Islet of Langerhans (tissue), 1 donor: ENCODE results near the gene MKI67.

Experiments used
- FAIRE-seq: peaks from one replicate; lab custom pipeline; 2011; peaks lifted over from hg19 to GRCh38; lab: Jason Lieb, UNC

Gene MKI67

GRCh38 chr10:128064970-128065580 is 61.1 kb downstream of the MKI67 start:
- FAIRE-seq = no peak

- no peak for FAIRE-seq
These were observed 61.9 kb downstream of the MKI67 start for GRCh38 chr10:128064108-128064969.

- FAIRE-seq = no peak
These were observed 62.5 kb downstream of the MKI67 start for GRCh38 chr10:128063736-128064107.

GRCh38 chr10:128062881-128063563 is 63.2 kb downstream of the MKI67 start:
- no peak for FAIRE-seq

DNA sequence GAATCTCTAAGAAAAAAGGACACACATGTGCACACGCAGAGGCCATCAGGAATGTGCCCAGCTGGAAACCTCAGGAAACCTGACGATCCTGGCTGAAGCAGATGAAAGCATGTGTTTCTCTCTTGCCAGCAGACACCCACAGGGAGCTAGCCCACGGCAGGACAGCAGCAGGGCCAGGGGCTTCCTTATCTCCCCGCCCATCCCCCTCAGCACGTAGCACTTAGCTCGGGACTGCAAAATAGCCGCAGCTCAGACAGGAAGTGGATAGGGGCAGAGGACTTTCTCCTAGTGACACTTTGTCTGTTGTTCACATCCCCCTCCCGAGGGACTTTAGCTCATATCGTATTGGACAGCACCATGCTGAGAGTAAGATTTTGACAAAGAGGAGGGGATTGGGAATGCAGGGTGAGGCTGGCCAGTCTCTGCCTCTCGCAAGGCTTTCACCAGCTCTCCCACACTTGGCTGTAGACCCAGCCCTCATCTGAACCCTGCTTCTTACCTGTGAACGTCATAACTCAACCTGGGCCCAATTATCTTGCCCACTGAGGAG is 63.8 kb downstream of the MKI67 start:
- no peak for FAIRE-seq

GRCh38 chr10:128061306-128062300 is 64.6 kb downstream of the MKI67 start:
- FAIRE-seq = no peak

- FAIRE-seq = no peak
These were observed 65.6 kb downstream of the MKI67 start for GRCh38 chr10:128060341-128061250.

DNA sequence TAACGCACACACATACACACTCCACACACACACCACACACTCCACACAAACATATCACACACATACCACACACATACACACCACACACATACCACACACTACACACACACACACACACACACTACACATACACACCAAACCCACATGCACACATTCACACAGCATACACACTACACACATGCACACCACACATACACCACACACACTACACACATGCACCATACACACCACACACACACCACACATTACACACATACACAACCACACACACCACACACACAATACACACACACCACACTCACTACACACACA is 66.3 kb downstream of the MKI67 start:
- FAIRE-seq = no peak

- no peak for FAIRE-seq
These were observed 66.8 kb downstream of the MKI67 start for GRCh38 chr10:128059266-128059981.

DNA sequence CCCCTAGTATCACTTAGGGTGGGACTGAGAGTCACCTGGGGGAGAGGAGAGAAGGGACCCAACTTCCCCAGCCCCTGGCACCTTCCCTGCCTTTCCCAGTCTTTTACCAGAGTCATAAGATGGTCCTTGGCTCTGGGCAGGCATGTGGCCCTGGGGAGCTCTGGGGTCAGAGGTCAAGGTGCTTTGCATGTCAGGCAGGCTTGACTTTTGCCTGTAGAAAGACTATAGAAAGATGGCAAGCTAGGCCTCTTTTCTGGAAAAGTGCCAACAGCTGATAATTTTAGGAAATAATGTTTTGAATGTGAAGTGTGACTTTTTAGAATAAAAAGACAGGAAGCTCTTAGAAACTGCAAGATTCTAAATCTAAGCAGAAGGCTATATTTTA is 67.5 kb downstream of the MKI67 start:
- no peak for FAIRE-seq

GRCh38 chr10:128058106-128058749 is 68.0 kb downstream of the MKI67 start:
- FAIRE-seq = no peak

GRCh38 chr10:128056303-128057050 is 69.7 kb downstream of the MKI67 start:
- no peak for FAIRE-seq

DNA sequence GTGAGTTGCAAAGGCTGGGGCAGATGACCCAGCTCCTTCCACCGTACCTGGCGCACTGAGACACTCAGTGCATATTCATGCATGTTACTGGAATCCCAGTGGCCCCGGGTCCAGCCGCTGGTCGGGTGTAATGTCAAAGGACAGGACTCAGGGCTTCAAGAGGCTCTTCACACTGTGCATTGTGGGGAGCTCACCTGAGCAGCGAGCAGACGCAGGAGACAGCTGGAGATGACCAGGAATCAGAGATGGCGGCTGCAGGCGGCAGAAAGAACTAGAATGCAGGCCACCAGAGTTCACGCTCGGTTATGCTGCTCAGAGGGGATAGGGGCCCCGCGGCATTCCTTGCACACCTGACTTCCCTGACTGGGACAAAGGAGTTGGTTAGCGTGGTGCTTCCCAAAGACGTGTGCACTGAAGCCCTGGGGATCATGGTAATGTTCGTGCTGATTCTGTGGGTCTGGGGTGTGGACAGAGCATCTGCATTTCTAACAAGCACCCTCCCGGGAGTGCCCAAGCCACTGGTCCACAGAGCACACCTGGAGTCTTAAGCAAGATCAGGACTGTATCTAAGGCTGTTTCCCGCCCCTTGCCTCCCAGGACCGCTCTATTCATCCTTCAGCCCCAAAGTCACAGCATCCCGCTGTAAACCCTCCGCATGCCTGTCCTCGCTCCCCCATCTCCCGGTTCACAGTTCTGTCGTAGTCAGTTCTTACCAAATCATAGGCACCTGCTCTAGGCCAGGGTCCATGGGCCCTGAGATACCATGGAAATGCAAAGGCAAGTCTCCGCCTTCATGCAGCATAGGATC is 71.0 kb downstream of the MKI67 start:
- no peak for FAIRE-seq

DNA sequence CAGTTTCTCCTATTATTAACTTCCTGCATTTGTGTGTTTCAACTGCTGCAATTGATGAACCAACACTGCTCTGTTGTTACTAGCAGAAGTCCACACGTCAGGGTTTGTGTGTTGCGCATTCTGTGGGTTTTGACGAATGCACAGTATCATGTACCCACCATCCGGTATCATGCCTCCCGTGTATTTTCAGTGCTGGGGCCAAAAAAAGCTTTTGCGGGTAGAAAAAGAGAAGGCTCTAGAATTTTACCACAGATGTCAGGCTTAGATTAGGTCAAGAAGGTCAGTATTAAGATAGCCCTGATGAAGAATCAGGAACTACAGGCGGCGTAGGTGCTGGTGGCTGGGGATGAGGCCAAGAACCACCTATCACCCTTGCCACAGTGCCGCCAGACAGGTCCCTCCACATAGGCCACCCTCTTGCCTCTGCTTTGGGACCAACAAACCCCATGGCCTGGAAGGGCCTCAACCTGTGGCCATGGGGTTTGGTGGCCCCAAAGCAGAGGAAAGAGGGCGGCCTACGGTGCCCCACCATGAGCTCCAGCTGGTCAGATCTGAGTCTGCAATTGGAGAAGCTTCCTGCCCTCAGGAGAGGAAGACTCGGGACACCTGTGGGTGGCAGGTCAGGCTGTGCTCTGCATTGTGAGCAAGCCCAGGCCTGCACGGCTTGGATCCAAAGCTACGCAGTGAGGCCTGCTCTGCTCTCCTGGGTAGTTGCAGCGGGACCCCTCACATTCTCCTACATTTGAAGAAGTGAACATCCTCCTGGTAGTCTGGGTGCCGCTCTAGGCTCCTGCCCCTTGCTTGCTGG is 71.9 kb downstream of the MKI67 start:
- FAIRE-seq = no peak

- no peak for FAIRE-seq
These were observed 72.9 kb downstream of the MKI67 start for GRCh38 chr10:128053356-128053755.

- no peak for FAIRE-seq
These were observed 73.5 kb downstream of the MKI67 start for GRCh38 chr10:128052696-128053095.

GRCh38 chr10:128051548-128051947 is 74.7 kb downstream of the MKI67 start:
- FAIRE-seq = no peak
